ENCODE measurements around the gene LINGO4.

Gene LINGO4, protein sequence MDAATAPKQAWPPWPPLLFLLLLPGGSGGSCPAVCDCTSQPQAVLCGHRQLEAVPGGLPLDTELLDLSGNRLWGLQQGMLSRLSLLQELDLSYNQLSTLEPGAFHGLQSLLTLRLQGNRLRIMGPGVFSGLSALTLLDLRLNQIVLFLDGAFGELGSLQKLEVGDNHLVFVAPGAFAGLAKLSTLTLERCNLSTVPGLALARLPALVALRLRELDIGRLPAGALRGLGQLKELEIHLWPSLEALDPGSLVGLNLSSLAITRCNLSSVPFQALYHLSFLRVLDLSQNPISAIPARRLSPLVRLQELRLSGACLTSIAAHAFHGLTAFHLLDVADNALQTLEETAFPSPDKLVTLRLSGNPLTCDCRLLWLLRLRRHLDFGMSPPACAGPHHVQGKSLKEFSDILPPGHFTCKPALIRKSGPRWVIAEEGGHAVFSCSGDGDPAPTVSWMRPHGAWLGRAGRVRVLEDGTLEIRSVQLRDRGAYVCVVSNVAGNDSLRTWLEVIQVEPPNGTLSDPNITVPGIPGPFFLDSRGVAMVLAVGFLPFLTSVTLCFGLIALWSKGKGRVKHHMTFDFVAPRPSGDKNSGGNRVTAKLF

DNA sequence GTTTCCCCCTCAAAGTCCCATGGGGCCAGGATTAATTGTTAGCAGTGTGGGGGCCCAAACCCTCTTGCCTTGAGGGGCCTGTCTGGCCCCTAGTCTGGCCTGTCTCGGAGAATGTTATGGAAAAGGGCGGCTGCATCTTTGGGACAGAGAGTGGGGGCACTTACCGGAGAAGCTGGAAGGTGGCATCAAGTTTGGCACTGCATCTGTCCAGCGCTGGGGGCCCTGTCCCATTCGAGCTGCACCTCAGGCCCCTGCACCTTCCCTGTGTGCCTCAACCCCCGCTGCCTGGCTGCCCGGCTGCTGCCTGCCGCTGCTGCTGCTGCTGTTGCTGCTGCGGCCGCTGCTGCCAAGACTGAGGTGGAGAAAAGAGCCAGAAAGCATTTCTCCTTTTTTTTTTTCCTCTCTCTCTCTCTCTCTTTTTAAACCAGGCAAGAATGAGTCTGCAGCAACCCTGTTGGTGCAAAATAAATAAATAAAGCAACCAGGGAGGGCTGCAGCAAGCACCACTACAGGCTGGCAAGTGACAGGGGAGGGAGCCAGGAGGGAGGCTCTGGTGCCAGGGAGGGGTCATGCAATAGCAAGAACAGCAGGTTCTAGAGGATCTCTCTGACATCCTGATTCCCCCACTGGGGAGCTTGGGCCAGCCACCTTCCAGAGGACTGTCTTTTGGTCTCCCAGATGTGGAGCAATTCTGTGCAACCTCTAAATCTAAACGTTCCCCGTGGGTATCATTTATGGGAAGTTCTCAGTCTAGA is at the start of gene LINGO4:
Gene LINGO4 (minus strand): TSS at position 354 of the 755 bp plus-strand sequence. CDS start 2,715 bp downstream, outside the sequence.
- no peaks in the 10 kb centered on the region for H3F3A ChIP-seq (ENCODE audit: low read depth)
- no peak within 1 kb of the TSS for H3K9ac ChIP-seq (ENCODE audit: low read depth, low read length, poor library complexity, severe bottlenecking)
- H3K79me2 ChIP-seq (ENCODE audit: insufficient read depth, low read length) = no peaks in the 10 kb centered on the region
- TF ChIP-seq EZH2phosphoT487 (IDR thresholded peaks at IDR 0.05; ENCODE audit: borderline replicate concordance) = no peak
- TF ChIP-seq, protein P1, sequence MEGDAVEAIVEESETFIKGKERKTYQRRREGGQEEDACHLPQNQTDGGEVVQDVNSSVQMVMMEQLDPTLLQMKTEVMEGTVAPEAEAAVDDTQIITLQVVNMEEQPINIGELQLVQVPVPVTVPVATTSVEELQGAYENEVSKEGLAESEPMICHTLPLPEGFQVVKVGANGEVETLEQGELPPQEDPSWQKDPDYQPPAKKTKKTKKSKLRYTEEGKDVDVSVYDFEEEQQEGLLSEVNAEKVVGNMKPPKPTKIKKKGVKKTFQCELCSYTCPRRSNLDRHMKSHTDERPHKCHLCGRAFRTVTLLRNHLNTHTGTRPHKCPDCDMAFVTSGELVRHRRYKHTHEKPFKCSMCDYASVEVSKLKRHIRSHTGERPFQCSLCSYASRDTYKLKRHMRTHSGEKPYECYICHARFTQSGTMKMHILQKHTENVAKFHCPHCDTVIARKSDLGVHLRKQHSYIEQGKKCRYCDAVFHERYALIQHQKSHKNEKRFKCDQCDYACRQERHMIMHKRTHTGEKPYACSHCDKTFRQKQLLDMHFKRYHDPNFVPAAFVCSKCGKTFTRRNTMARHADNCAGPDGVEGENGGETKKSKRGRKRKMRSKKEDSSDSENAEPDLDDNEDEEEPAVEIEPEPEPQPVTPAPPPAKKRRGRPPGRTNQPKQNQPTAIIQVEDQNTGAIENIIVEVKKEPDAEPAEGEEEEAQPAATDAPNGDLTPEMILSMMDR (conservative IDR thresholded peaks at IDR 0.05; ENCODE audit: low read length) = no peak
- H3K4me3 ChIP-seq (ENCODE audit: low read length, poor library complexity, severe bottlenecking) = no peak within 1 kb of the TSS
- H2AFZ ChIP-seq (ENCODE audit: low read length) = no peak within 1 kb of the TSS
- H3K9me2 ChIP-seq (replicated peaks; ENCODE audit: low read depth, low read length) = no peaks in the 10 kb centered on the region
- no peaks in the 10 kb centered on the region for H3K27me3 ChIP-seq (ENCODE audit: insufficient read depth, low read length, poor library complexity, severe bottlenecking)
- H3K4me2 ChIP-seq (ENCODE audit: low read depth, low read length, poor library complexity, severe bottlenecking) = no peak within 1 kb of the TSS
- no peaks in the 10 kb centered on the region for H3K36me3 ChIP-seq (ENCODE audit: insufficient read depth, low read length)
- no peaks in the 10 kb centered on the region for H3K9me3 ChIP-seq (ENCODE audit: insufficient read depth, low read depth, low read length)
- H4K20me1 ChIP-seq (ENCODE audit: insufficient read depth, low read length, poor library complexity, severe bottlenecking) = no peaks in the 10 kb centered on the region
- no peaks in the 10 kb centered on the region for H3K4me1 ChIP-seq (ENCODE audit: insufficient read depth, low read length, poor library complexity, severe bottlenecking)

DNA sequence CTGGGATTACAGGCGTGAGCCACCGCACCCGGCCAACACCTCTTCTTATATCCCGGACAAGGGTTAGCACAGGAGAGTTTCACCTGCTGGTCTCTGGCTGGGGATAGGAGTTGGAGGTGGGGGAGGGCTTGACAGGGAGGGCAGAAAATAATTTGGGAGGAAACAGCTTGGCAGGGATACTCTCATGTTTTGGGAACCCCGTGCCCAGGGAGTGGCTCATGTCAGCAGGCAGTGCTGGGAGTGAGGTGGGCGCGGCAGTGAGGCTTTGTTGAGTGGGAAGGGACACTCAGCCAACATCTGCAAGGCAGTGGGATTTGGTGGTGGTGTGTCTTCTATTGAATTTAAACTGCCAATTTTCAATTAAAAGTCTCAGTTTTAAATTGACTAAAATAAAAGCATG is 49.4 kb upstream of the LINGO4 start:
- Histone ChIP-seq H3K9ac (ENCODE audit: low read depth, low read length, poor library complexity, severe bottlenecking) (no peak overlapping the region), H4K20me1 (ENCODE audit: insufficient read depth, low read length, poor library complexity, severe bottlenecking) (no peaks in the 10 kb centered on the region), H3K4me3 (ENCODE audit: low read length, poor library complexity, severe bottlenecking) (no peak overlapping the region), H3F3A (ENCODE audit: low read depth) (no peaks in the 10 kb centered on the region), H3K27me3 (ENCODE audit: insufficient read depth, low read length, poor library complexity, severe bottlenecking) (no peaks in the 10 kb centered on the region), H3K4me2 (ENCODE audit: low read depth, low read length, poor library complexity, severe bottlenecking) (no peak overlapping the region), H2AFZ (ENCODE audit: low read length) (no peak overlapping the region), H3K79me2 (ENCODE audit: insufficient read depth, low read length) (no peaks in the 10 kb centered on the region), H3K9me3 (ENCODE audit: insufficient read depth, low read depth, low read length) (no peaks in the 10 kb centered on the region), H3K36me3 (ENCODE audit: insufficient read depth, low read length) (no peaks in the 10 kb centered on the region), H3K9me2 (replicated peaks; ENCODE audit: low read depth, low read length) (no peaks in the 10 kb centered on the region), H3K4me1 (ENCODE audit: insufficient read depth, low read length, poor library complexity, severe bottlenecking) (no peaks in the 10 kb centered on the region)
- TF ChIP-seq EZH2phosphoT487 (IDR thresholded peaks at IDR 0.05; ENCODE audit: borderline replicate concordance) = no peak
- TF ChIP-seq, protein P1 (conservative IDR thresholded peaks at IDR 0.05; ENCODE audit: low read length) = no peak

DNA sequence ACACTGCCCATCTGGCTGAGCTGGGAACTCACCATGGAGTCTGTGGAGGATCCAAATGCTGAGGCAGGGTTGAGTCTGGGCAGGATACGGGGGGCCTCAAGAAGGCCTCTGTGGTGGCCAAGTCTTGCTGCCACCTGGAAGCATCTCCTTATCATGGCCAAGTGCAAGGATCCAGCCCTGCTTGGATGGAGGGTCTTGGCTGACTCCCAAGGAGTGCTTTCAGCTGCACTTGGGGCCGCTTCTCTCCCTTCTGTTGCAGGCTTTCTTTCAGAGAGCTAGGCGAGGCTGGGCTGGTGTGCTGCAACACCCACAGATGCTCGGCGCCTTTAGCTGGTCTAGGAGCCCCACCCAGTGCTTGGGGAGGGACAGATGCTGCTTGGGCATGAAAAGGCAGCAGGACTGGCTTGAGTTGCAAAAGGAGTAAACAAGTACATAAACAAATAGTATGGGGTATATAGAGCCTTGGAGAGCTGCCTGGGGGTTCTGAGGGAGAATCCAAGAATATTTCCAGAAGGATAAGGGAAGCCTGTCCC is 48.3 kb upstream of the LINGO4 start, which contains the start of gene THEM5:
Gene THEM5 (minus strand): TSS at position 302 of the 533 bp plus-strand sequence. CDS start 147 bp downstream, at position 155.
- H3K9me2 ChIP-seq (replicated peaks; ENCODE audit: low read depth, low read length) = no peaks in the 10 kb centered on the region
- H2AFZ ChIP-seq (ENCODE audit: low read length) = no peak within 1 kb of the TSS
- H3K79me2 ChIP-seq (ENCODE audit: insufficient read depth, low read length) = no peaks in the 10 kb centered on the region
- H3K4me2 ChIP-seq (ENCODE audit: low read depth, low read length, poor library complexity, severe bottlenecking) = no peak within 1 kb of the TSS
- no peaks in the 10 kb centered on the region for H3K27me3 ChIP-seq (ENCODE audit: insufficient read depth, low read length, poor library complexity, severe bottlenecking)
- H3K4me3 ChIP-seq (ENCODE audit: low read length, poor library complexity, severe bottlenecking) = no peak within 1 kb of the TSS
- H3K9ac ChIP-seq (ENCODE audit: low read depth, low read length, poor library complexity, severe bottlenecking) = no peak within 1 kb of the TSS
- no peaks in the 10 kb centered on the region for H3K4me1 ChIP-seq (ENCODE audit: insufficient read depth, low read length, poor library complexity, severe bottlenecking)
- no peaks in the 10 kb centered on the region for H3K9me3 ChIP-seq (ENCODE audit: insufficient read depth, low read depth, low read length)
- H4K20me1 ChIP-seq (ENCODE audit: insufficient read depth, low read length, poor library complexity, severe bottlenecking) = no peaks in the 10 kb centered on the region
- H3K36me3 ChIP-seq (ENCODE audit: insufficient read depth, low read length) = no peaks in the 10 kb centered on the region
- TF ChIP-seq EZH2phosphoT487 (IDR thresholded peaks at IDR 0.05; ENCODE audit: borderline replicate concordance) = no peak
- TF ChIP-seq, protein P1 (conservative IDR thresholded peaks at IDR 0.05; ENCODE audit: low read length) = no peak
- no peaks in the 10 kb centered on the region for H3F3A ChIP-seq (ENCODE audit: low read depth)

Measured in Loucy (cell line).